Right lobe of liver (tissue), 4 donors: ENCODE data around the gene TNXB.
"Not testable (repeated sequence)": the region's sequence is repeated elsewhere in the genome, so short reads cannot be mapped to it uniquely, and the experiment has no call there.

ENCODE experiments used
- POLR2A ChIP-seq: fragments of 450-650 bp; IDR thresholded peaks from one replicate; pipeline ENCODE4 v1.6.1; 2017; ENCODE audit warnings: antibody characterized with exemption, mild to moderate bottlenecking
- TF ChIP-seq, protein P1 (sequence below), 4 donors: fragments of 200-600 bp in 3 of 4; fragments of 450-650 bp in 1 of 4; IDR thresholded peaks; one replicate each; pipeline versions ENCODE4 v1.5.1 to v1.8.0; 2016 to 2022; ENCODE audit warnings: antibody characterized with exemption in 4 of 4, mild to moderate bottlenecking in 2 of 4
- donor health status: DM: no; HTN: no; CAD: no.
- donor health status: DM: no; HTN: no; CAD: no.
- donor health status: DM: no; HTN: yes; CAD: no.

DNA sequence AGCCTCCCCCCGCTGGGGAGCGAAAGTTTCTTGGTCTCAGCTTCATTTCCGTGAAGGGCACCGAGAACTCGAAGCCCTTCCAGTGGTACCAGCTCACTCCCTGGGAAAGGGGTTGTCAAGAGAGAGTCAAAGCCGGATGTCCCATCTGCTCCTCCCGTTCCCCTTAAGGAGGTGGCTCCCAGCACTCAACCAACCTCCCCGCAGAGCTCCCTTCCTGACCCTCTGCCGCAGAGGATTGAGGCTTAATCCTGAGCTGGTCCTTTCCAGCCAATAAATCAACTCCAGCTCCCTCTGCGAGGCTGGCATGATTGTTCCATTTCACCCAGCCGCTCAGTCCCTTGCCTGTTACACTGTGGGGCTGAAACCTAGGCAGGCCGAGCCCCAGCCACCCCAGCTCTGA lies 100.5 kb downstream of the TNXB start:
- TF ChIP-seq, protein P1, sequence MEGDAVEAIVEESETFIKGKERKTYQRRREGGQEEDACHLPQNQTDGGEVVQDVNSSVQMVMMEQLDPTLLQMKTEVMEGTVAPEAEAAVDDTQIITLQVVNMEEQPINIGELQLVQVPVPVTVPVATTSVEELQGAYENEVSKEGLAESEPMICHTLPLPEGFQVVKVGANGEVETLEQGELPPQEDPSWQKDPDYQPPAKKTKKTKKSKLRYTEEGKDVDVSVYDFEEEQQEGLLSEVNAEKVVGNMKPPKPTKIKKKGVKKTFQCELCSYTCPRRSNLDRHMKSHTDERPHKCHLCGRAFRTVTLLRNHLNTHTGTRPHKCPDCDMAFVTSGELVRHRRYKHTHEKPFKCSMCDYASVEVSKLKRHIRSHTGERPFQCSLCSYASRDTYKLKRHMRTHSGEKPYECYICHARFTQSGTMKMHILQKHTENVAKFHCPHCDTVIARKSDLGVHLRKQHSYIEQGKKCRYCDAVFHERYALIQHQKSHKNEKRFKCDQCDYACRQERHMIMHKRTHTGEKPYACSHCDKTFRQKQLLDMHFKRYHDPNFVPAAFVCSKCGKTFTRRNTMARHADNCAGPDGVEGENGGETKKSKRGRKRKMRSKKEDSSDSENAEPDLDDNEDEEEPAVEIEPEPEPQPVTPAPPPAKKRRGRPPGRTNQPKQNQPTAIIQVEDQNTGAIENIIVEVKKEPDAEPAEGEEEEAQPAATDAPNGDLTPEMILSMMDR (IDR thresholded peaks at IDR 0.05) = not testable (repeated sequence)
- not testable (repeated sequence) for TF ChIP-seq POLR2A
